Left colon (tissue), 2 donors: ENCODE measurements around the gene DLX6. TPM values are rescaled to one million over a fixed set of nuclear protein-coding genes. Genes with fewer than 3 reads are reported as not detected.
A peak's percentile ranks its signal among the peaks of the same experiment; 100 is the strongest.

Experiments used
- ATAC-seq: fragments of 200-7000 bp; cut with Tn5 transposase; one replicate; pipeline ENCODE4 v1.9.1; 2020; ENCODE audit warnings: mild to moderate bottlenecking, moderate library complexity
- DNase-seq, 2 donors: peaks; one replicate each; pipeline ENCODE4 v3.0.0-alpha.2; 2020
- intact Hi-C, 2 donors: fragments of 100-400 bp; cut with DNase I in 1 of 2; cut with micrococcal nuclease in 1 of 2; formaldehyde crosslinking; loops; one replicate each; pipeline versions ENCODE4 v1.11.2 to v1.14.0; 2022; cut with DNase I, micrococcal nuclease
- total RNA-seq, 2 donors: library from RNA; stranded (reverse); fragmentation: NEBNext Ultra II Directional; extraction: Animal tissue kit (Norgen Biotek cat#: 25700); gene quantifications; one replicate each; pipeline ENCODE4 v1.2.1, GENCODE V29; 2021
- donor health status: DM: no; HTN: no; CAD: no.
- donor health status: DM: yes; HTN: yes; CAD: no.

DLX6 gene
- total RNA-seq, 2 donors from 2014 or later = not detected

- DNase-seq = no peak
- intact Hi-C loops = no loop called here
- no peak for ATAC-seq
These were observed 12.1 kb upstream of the DLX6 start for GRCh38 chr7:96993094-96993865.

- no peak for DNase-seq
- intact Hi-C loops = no loop called here
These were observed 11.4 kb upstream of the DLX6 start for GRCh38 chr7:96993980-96994379.

GRCh38 chr7:96995406-96996110, 9.8 kb upstream of the DLX6 start:
- intact Hi-C loops = no loop called here
- DNase-seq (no peak), ATAC-seq (no peak)

More at GRCh38 chr7:96993980-96994379, 11.4 kb upstream of the DLX6 start:
- no peak for ATAC-seq

- intact Hi-C loops = no loop called here
- ATAC-seq = no peak
- DNase-seq = no peak
These were observed 9.0 kb upstream of the DLX6 start for GRCh38 chr7:96996111-96996957.

- DNase-seq (no peak), ATAC-seq (no peak)
- intact Hi-C loops = no loop called here
These were observed 8.3 kb upstream of the DLX6 start for GRCh38 chr7:96996958-96997511.

GRCh38 chr7:96997512-96998032, 7.8 kb upstream of the DLX6 start:
- DNase-seq (no peak), ATAC-seq (no peak)
- intact Hi-C loops = no loop called here

- no peak for DNase-seq
- ATAC-seq = no peak
- intact Hi-C loops = no loop called here
These were observed 7.0 kb upstream of the DLX6 start for GRCh38 chr7:96998333-96998732.

GRCh38 chr7:96998744-96999143, 6.6 kb upstream of the DLX6 start:
- intact Hi-C loops = no loop called here
- DNase-seq = no peak
- ATAC-seq = no peak

- ATAC-seq (no peak), DNase-seq (no peak)
- intact Hi-C loops = no loop called here
These were observed 4.1 kb upstream of the DLX6 start for GRCh38 chr7:97001221-97001620.

- intact Hi-C loops = no loop called here
- no peak for ATAC-seq
- no peak for DNase-seq
These were observed 3.4 kb upstream of the DLX6 start for GRCh38 chr7:97001656-97002554.

GRCh38 chr7:97002555-97003261, 2.6 kb upstream of the DLX6 start:
- intact Hi-C loops = no loop called here
- DNase-seq = peak in 1 of 2 donors; percentile 22
- ATAC-seq = peak; percentile 81

- ATAC-seq (no peak), DNase-seq (no peak)
- intact Hi-C loops = no loop called here
These were observed 1.8 kb upstream of the DLX6 start for GRCh38 chr7:97003262-97004246.

- DNase-seq (no peak), ATAC-seq (no peak)
- intact Hi-C loops = no loop called here
These were observed 838 bp upstream of the DLX6 start for GRCh38 chr7:97004247-97005182.

- ATAC-seq = peak; percentile 71
- intact Hi-C loops = no loop called here
These were observed 882 bp downstream of the DLX6 start for GRCh38 chr7:97006055-97006815.

More at GRCh38 chr7:97006055-97006815, 882 bp downstream of the DLX6 start:
- DNase-seq = peak in 1 of 2 donors; percentile 37
